Measurements from ENCODE around the gene ARL3. TPM values are rescaled to one million over a fixed set of nuclear protein-coding genes. Genes with fewer than 3 reads are reported as not detected.
A peak's percentile ranks its signal among the peaks of the same experiment; 100 is the strongest.

The ARL3 gene
- total RNA-seq, 4 donors from 2014 or later: 3.4 to 6.0 (median 3.8) TPM

DNA sequence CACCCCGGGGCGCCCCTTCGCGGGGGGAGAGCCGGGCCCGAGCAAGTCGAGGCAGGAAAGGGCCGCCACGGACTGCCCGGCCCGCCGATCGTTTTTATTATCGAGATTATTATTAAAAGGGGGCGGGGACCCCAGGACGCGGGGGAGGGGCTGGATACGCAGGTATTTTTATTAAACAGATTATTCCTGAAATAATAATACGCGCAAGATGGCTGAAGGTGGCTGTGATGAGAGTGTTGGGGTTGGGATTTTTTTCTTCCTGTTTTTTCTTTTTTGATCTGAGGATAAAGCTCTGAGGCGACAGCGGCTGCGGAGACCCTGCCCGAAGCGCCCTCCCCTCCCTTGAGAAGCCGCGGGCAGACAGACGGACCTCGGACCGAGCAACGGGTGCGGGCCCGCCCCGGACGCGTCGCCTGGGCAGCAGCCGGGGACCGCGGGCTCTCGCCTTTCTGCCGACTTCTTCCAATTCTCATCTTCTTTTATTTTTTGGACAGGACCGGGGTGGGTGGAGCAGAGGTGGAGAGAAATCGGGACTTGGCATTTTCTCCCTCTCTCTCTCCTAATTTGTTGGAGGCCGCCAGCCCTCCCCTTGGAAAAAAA, 71.4 kb downstream of the ARL3 start:
- peak in 1 of 3 donors; percentile 24 for TF ChIP-seq POLR2AphosphoS5 (IDR thresholded peaks at IDR 0.05)
- no peak for TF ChIP-seq CTCF (IDR thresholded peaks at IDR 0.05)
- no peak for TF ChIP-seq EP300 (IDR thresholded peaks at IDR 0.05)
- peak; percentile 60 to 75 for TF ChIP-seq POLR2A (IDR thresholded peaks at IDR 0.05)
- no peaks in the 10 kb centered on the region for H3K27me3 ChIP-seq
- no peaks in the 10 kb centered on the region for H3K36me3 ChIP-seq
- peak overlapping the region; percentile 73 for H3K4me3 ChIP-seq
- peaks cover 23% of the 10 kb centered on the region for H3K4me1 ChIP-seq
- under 1% methylated on average over 38 of the region's 45 CpGs for WGBS
- peak overlapping the region; percentile 99 for H3K27ac ChIP-seq
- H3K9me3 ChIP-seq: no peaks in the 10 kb centered on the region
- no peak for DNase-seq (ENCODE audit: low spot score in 2 of 2)

- H3K27me3 ChIP-seq: no peaks in the 10 kb centered on the region
- H3K27ac ChIP-seq: peak overlapping the region; percentile 99
- H3K4me1 ChIP-seq: peaks cover 16% of the 10 kb centered on the region
- peak overlapping the region; percentile 73 for H3K4me3 ChIP-seq
- peak; percentile 99 to 100 for DNase-seq (ENCODE audit: low spot score in 2 of 2)
- TF ChIP-seq CTCF (IDR thresholded peaks at IDR 0.05) (no peak), POLR2AphosphoS5 (IDR thresholded peaks at IDR 0.05) (peak; percentile 32 to 50 (median 45)), POLR2A (IDR thresholded peaks at IDR 0.05) (peak; percentile 62 to 72), EP300 (IDR thresholded peaks at IDR 0.05) (no peak)
- H3K36me3 ChIP-seq: no peaks in the 10 kb centered on the region
- H3K9me3 ChIP-seq: no peaks in the 10 kb centered on the region
- 0% methylated on average over 6 of the region's 77 CpGs for WGBS
Measured at GRCh38 chr10:102641880-102642735, 72.1 kb downstream of the ARL3 start.

GRCh38 chr10:102641402-102641801, 72.8 kb downstream of the ARL3 start:
- TF ChIP-seq POLR2A (IDR thresholded peaks at IDR 0.05): no peak
- no peaks in the 10 kb centered on the region for H3K27me3 ChIP-seq
- no peaks in the 10 kb centered on the region for H3K9me3 ChIP-seq
- H3K4me1 ChIP-seq: peaks cover 9% of the 10 kb centered on the region
- no peaks in the 10 kb centered on the region for H3K36me3 ChIP-seq
- WGBS: 23% methylated on average over 7 of the region's 7 CpGs
- peak overlapping the region; percentile 73 for H3K4me3 ChIP-seq
- DNase-seq (ENCODE audit: low spot score in 2 of 2): no peak
- H3K27ac ChIP-seq: peak overlapping the region; percentile 99

- H3K36me3 ChIP-seq: no peaks in the 10 kb centered on the region
Measured at GRCh38 chr10:102639537-102639936, 74.7 kb downstream of the ARL3 start.

GRCh38 chr10:102635377-102635776, 78.8 kb downstream of the ARL3 start:
- peaks cover 14% of the 10 kb centered on the region for H3K36me3 ChIP-seq
- no peaks in the 10 kb centered on the region for H3K27me3 ChIP-seq
- no peaks in the 10 kb centered on the region for H3K9me3 ChIP-seq
- TF ChIP-seq CTCF (IDR thresholded peaks at IDR 0.05): no peak
- no peak for TF ChIP-seq POLR2AphosphoS5 (IDR thresholded peaks at IDR 0.05)
- H3K4me1 ChIP-seq: peaks cover 27% of the 10 kb centered on the region
- DNase-seq (ENCODE audit: low spot score in 2 of 2): no peak
- WGBS: 64% methylated on average over 4 of the region's 4 CpGs
- H3K27ac ChIP-seq: no peak overlapping the region
- H3K4me3 ChIP-seq: no peak overlapping the region

More at GRCh38 chr10:102639537-102639936, 74.7 kb downstream of the ARL3 start:
- H3K9me3 ChIP-seq: no peaks in the 10 kb centered on the region
- 32% methylated on average over 2 of the region's 2 CpGs for WGBS
- no peak for TF ChIP-seq EP300 (IDR thresholded peaks at IDR 0.05)
- no peak for TF ChIP-seq POLR2AphosphoS5 (IDR thresholded peaks at IDR 0.05)
- no peak overlapping the region for H3K4me3 ChIP-seq
- H3K27ac ChIP-seq: no peak overlapping the region
- H3K4me1 ChIP-seq: peaks cover 6% of the 10 kb centered on the region
- DNase-seq (ENCODE audit: low spot score in 2 of 2): no peak
- H3K27me3 ChIP-seq: no peaks in the 10 kb centered on the region

DNA sequence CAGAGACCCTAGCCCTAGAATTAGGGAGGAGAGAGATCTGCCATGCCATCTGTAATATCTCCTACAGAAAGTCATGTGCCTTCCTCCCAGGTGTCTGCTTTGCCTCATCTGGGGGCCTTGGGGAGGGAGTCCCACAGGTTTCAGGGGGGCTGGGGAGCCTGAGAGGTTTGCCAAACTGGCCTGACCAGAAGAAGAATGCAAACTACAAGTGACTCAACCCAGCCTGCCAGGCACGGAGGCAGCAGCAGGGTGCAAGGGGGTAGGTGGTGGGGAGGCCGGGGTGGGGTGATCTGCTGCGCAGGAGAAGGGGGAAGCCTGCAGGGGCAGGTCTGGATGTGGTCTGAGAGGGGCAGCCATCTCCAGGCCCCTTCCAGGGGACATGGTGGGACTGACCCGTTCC, 79.5 kb downstream of the ARL3 start:
- Histone ChIP-seq H3K27me3 (no peaks in the 10 kb centered on the region), H3K36me3 (peaks cover 21% of the 10 kb centered on the region), H3K27ac (no peak overlapping the region), H3K4me3 (no peak overlapping the region), H3K4me1 (peaks cover 27% of the 10 kb centered on the region), H3K9me3 (no peaks in the 10 kb centered on the region)
- no peak for DNase-seq (ENCODE audit: low spot score in 2 of 2)
- TF ChIP-seq POLR2AphosphoS5 (IDR thresholded peaks at IDR 0.05) (no peak), CTCF (IDR thresholded peaks at IDR 0.05) (no peak), POLR2A (IDR thresholded peaks at IDR 0.05) (no peak), EP300 (IDR thresholded peaks at IDR 0.05) (no peak)
- 50% methylated on average over 4 of the region's 4 CpGs for WGBS

All from suprapubic skin (tissue), 4 donors.